H7 (cell line): ENCODE results near the gene CEP44. TPM values are rescaled to one million over a fixed set of nuclear protein-coding genes. Genes with fewer than 3 reads are reported as not detected.
"Not testable (repeated sequence)": the region's sequence is repeated elsewhere in the genome, so short reads cannot be mapped to it uniquely, and the experiment has no call there.

ENCODE experiments used
- DNase-seq: peaks from one replicate; pipeline ENCODE4 v3.0.0; 2012
- H3K27me3 ChIP-seq: 2 replicates; pipeline ENCODE4 v1.6.0; 2011; ENCODE audit warnings: mild to moderate bottlenecking, low read length; ENCODE audit not compliant: control insufficient read depth, insufficient read depth
- H3K36me3 ChIP-seq: replicated peaks from 2 replicates; pipeline ENCODE4 v1.5.1; 2011; ENCODE audit warnings: low read length; ENCODE audit not compliant: control insufficient read depth, insufficient read depth
- H3K4me3 ChIP-seq: 2 replicates; pipeline ENCODE4 v1.5.1; 2011; ENCODE audit warnings: low read depth, mild to moderate bottlenecking, control low read depth, low read length, moderate library complexity; ENCODE audit not compliant: insufficient read depth
- total RNA-seq: library from RNA; depleted of rRNA; stranded (reverse); fragments of >200 nt; shearing (Covaris generic); gene quantifications from 2 replicates; pipeline ENCODE4 v1.2.3, GENCODE V29; 2014

Gene CEP44
- total RNA-seq, 1 experiment from 2014 or later: 17.0 TPM

GRCh38 chr4:174320494-174321199 lies 36.9 kb downstream of the CEP44 start:
- no peak for DNase-seq
- H3K36me3 ChIP-seq: no peaks in the 10 kb centered on the region; the same call in 1 of the 2 replicates
- no peak overlapping the region for H3K4me3 ChIP-seq
- no peaks in the 10 kb centered on the region for H3K27me3 ChIP-seq

DNA sequence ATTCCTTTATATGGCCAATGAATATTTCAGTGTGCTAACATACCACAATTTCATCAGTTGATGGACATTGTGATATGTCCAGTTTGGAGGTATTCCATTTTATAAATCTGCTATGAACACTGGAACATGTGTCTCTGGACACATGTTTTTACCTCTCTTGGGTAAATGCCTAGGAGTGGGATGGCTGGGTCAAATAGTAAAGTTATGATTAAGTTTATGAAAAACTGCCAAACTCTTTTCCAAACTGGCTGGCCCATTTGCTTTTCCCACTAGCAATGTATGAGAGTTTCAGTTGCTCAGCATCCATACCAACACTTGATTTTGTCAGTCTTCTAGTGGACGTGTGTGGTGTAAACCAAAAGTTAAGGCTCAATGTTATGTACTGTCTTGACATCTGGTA lies 40.5 kb downstream of the CEP44 start:
- DNase-seq: no peak
- H3K36me3 ChIP-seq: no peaks in the 10 kb centered on the region; the same call in 1 of the 2 replicates
- H3K27me3 ChIP-seq: no peaks in the 10 kb centered on the region
- no peak overlapping the region for H3K4me3 ChIP-seq

- Histone ChIP-seq H3K36me3 (no peaks in the 10 kb centered on the region; the same call in 1 of the 2 replicates), H3K27me3 (no peaks in the 10 kb centered on the region), H3K4me3 (no peak overlapping the region)
- DNase-seq: no peak
Measured at GRCh38 chr4:174324725-174325124, 41.0 kb downstream of the CEP44 start.

- H3K27me3 ChIP-seq: no peaks in the 10 kb centered on the region
- no peaks in the 10 kb centered on the region for H3K36me3 ChIP-seq
- no peak overlapping the region for H3K4me3 ChIP-seq
- DNase-seq: no peak
Measured at GRCh38 chr4:174332741-174333493, 49.2 kb downstream of the CEP44 start.

DNA sequence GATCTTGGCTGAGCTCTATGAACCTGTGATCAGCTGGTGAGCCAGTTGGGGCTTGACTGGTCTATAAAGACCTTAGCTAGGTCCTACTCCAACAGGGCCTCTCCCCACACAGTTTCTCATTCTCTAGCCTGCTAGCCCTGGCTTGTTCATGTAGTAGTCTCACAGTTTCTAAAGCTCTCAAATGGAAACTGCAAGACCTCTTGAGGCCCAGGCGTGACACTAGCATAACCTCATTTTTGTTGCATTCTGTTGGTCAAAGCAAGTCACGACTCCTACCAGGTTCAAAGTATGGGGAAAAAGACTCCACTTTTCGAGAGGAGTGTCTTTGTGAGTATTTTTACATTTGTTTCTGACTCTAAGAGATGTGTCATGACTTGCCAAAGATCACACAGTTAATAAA lies 50.9 kb downstream of the CEP44 start:
- Histone ChIP-seq H3K27me3 (no peaks in the 10 kb centered on the region), H3K4me3 (no peak overlapping the region), H3K36me3 (no peaks in the 10 kb centered on the region)
- no peak for DNase-seq

DNA sequence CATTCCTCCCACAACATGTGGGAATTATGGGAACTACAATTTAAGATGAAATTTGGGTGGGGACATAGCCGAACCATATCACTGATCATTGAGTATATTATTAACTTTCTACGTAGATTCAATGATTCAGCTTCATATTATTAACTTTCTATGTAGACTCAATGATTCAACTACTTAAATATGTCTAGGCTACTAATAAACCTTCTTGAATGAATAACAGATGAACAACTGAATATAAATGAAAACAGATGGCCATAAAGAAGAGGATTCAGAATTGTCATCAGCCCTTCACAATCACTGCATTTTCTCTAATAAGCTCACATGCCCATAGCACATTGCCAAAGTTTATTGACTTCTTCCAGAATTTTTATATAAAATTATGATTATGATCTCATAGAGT lies 57.0 kb downstream of the CEP44 start:
- Histone ChIP-seq H3K36me3 (no peaks in the 10 kb centered on the region), H3K4me3 (no peak overlapping the region), H3K27me3 (no peaks in the 10 kb centered on the region)
- DNase-seq: no peak

DNA sequence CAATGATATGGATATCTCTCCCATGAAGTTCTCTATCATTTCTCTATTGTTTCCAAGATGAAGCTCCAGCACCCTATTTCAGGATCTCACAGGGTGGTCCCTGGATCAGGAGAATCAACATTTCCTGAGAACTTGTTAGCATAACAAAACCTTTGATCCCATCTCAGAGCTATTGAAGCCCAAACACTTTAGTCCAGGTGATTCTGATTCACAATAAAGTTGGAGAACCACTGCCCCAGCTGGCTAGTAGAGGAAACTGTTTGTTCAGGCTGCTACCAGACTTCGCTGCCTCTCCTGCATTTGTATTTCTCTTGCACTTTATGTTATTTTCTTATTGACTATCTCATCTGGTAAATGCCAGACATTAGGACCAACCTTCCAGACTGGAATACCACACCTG lies 65.4 kb downstream of the CEP44 start:
- peak; percentile 8 for DNase-seq
- no peaks in the 10 kb centered on the region for H3K27me3 ChIP-seq
- no peaks in the 10 kb centered on the region for H3K36me3 ChIP-seq
- no peak overlapping the region for H3K4me3 ChIP-seq

DNA sequence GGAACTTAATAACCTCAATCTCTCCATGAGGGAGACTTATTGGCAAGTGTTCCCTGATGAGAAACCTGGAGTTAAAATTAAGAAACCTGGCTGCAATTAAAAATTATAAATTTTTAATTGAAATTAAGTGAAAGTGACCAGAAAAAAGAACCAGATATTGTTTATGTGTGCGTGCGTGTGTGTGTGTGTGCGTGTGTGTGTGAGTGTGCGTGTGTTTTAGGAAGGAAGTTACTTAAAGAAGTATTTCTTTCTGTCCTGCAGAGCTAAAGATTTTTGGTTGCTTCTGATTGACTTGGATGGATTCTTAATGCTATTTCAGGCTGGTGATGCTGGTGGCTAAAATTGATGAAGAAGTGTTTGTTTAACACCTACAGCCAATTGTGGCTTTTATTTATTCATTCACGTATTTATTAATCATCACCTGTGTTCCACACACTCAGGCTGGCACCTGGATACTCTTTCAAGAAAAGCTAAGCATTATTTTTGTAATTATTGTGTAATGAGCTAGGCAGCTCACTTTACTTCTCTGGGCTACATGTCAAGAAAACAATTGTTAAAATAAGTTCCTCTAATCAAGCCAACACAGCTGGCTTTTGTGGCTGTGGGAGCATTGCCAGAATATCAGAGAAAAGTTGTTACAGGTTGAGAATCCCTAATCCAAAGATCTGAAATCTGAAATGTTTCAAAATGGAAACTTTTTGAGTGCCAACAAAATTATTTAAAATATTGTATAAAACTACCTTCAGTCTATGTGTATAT lies 68.5 kb downstream of the CEP44 start:
- no peak overlapping the region for H3K4me3 ChIP-seq
- H3K27me3 ChIP-seq: no peaks in the 10 kb centered on the region
- no peaks in the 10 kb centered on the region for H3K36me3 ChIP-seq
- DNase-seq: no peak

DNA sequence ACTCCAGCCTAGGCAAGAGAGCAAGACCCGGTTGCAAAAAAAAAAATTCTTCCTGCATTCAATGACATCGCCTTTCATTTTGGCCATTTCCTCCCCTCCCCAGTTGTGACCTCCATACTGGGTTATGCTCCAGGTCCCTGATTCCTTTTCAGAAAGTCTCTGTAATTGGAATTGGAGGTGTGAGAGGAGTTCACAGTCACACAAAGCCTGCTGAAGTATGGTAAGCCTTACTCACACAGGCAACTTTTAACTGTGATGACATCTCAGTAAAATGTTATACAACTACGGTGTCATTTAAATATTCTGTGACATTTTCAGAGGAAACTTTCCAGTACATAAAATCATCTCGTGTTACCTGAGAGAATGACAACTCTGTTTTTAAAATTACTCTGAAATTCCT lies 73.6 kb downstream of the CEP44 start:
- no peaks in the 10 kb centered on the region for H3K36me3 ChIP-seq
- no peaks in the 10 kb centered on the region for H3K27me3 ChIP-seq
- no peak overlapping the region for H3K4me3 ChIP-seq
- DNase-seq: no peak

GRCh38 chr4:174358410-174358809 lies 74.7 kb downstream of the CEP44 start:
- Histone ChIP-seq H3K36me3 (no peaks in the 10 kb centered on the region), H3K27me3 (no peaks in the 10 kb centered on the region), H3K4me3 (no peak overlapping the region)
- DNase-seq: no peak

GRCh38 chr4:174358829-174359228 lies 75.1 kb downstream of the CEP44 start:
- Histone ChIP-seq H3K36me3 (no peaks in the 10 kb centered on the region), H3K4me3 (no peak overlapping the region), H3K27me3 (no peaks in the 10 kb centered on the region)
- DNase-seq: no peak

- no peak overlapping the region for H3K4me3 ChIP-seq
- DNase-seq: no peak
- H3K27me3 ChIP-seq: no peaks in the 10 kb centered on the region
- no peaks in the 10 kb centered on the region for H3K36me3 ChIP-seq
Measured at GRCh38 chr4:174362340-174362739, 78.6 kb downstream of the CEP44 start.

DNA sequence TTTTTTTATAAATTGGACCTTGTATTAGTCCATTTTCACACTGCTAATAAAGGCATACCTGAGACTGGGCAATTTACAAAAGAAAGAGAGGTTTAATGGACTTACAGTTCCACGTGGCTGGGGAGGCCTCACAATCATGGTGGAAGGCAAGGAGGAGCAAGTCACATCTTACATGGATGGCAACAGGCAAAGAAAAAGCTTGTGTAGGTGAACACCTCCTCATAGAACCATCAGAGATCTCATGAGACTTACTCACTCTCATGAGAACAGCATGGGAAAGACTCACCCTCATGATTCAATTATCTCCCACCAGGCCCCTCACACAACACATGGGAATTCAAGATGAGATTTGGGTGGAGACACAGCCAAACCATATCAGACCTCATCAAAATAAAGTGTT lies 80.1 kb downstream of the CEP44 start:
- not testable (repeated sequence) for DNase-seq, H3K36me3 ChIP-seq, H3K4me3 ChIP-seq, H3K27me3 ChIP-seq

GRCh38 chr4:174365018-174365587 lies 81.4 kb downstream of the CEP44 start:
- Histone ChIP-seq H3K36me3 (no peaks in the 10 kb centered on the region), H3K4me3 (no peak overlapping the region), H3K27me3 (no peaks in the 10 kb centered on the region)
- DNase-seq: no peak
